ENCODE measurements around the gene FZD7.

GRCh38 chr2:202049840-202050239, 16.2 kb downstream of the FZD7 start:
- TF ChIP-seq POLR2A (IDR thresholded peaks at IDR 0.05) (no peak), CTCF (IDR thresholded peaks at IDR 0.05) (no peak), POLR2AphosphoS5 (IDR thresholded peaks at IDR 0.05) (no peak)
